HuH-7 (cell line): Measurements from ENCODE around the gene SLC13A4.
"Not testable (repeated sequence)": the region's sequence is repeated elsewhere in the genome, so short reads cannot be mapped to it uniquely, and the experiment has no call there.

Experiments
- DNase-seq: peaks from one replicate; pipeline ENCODE4 v3.0.0; 2011; ENCODE audit warnings: low spot score

SLC13A4 gene

DNA sequence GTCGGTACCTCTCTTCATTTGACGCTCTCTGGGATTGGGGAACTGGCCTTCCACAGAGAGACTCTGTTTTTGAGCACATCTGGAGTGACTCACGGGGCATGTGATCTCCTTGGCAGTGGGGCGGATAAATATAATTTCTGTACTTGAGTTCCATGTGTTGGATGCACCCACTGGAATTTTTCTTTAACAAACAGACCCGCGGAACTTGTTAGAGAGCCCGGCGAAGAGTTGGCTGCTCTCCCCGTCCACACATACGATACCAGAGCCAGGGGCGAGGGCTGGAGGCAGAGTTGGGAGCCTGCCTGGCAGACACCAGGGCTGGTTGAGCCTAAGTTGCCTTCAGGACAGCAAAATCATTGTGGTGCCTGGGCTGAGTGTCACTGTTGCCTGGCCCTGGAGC is 20.8 kb upstream of the SLC13A4 start, which contains the start of gene FAM180A:
Gene FAM180A, minus strand, starts transcription at position 44 of the 400 bp plus-strand sequence. CDS start 233 bp downstream, outside the sequence.
- no peak for DNase-seq

DNA sequence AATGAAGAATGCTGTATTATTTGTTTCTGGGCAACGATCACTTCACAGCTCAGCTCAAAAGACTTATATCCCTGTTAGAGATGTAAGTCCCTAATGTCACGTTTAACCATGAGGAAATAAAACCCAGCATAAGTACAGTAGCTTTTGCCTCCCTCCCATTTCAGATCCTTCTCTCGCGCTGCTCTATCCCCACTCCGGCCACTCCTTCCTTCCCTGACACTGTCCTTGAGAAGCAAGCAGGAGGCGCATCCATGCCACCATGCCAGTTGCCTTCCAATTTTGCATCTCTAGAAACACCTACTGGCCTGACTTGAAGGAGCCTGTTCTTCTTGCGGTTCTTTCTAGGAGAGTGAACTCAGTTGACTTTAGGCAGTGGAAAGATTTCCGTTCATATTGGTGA is 19.4 kb upstream of the SLC13A4 start:
- DNase-seq = no peak

DNA sequence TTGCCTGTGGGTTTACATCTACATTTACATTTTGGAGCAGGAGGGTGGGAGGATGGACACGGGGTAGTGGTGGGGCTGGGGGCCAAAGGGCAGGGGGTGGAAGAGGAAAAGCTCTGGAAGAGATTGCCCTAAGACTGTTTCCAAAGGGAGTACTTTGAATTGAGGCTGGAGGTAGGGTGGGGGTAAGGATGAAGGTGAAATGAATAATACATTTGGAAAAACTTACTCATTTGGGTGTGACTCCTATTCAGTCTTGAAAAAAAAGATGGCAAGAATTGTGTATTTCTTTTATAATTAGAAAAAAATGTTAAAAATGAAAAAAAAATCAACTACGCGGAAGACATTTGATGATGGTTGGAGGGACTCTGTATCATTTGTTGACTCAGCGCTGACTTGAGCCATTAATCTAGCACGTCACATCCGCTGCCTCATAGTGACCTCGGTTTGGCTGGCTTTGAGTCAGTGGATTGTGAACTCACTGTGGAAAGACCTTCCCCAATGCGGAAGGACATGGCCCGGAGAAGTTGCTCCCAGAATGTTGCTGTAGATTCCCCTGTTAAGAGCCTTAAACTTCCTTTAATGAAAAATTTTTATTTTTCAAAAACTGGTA is 17.8 kb upstream of the SLC13A4 start:
- DNase-seq = no peak

DNA sequence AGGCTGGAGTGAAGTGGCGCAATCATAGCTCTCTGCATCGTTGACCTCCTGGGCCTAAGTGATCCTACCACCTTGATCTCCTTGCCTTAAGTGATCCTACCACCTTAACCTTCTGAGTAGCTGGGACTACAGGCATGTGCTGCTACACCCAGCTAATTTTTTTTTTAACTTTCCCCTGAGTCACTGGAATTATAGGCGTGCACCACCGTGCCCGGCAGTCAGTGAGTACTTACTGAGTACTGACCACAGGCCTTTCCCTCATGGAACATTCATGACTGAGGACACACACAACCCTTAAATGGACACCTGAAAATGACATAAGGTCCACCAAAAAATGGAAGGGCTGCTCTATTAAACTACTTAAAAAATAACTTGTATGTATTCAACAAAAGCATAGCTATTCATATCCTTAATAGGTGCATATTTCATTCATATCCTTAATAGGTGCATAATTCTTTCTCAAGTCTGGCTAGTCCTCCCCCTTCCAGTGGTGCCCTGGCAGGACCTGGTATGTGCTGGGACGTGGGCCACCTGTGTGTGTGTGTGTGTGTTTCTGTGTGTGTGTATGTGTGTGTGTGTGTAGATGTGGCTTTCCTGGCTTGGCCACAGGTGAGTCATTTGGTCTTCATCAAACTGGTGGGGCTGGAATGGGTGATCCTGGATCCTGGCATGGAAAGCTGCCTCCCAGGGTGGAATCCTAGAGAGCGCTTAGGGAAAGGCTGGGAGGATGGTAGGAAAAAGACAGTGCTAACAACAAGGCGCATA is 17.1 kb upstream of the SLC13A4 start:
- no peak for DNase-seq

DNA sequence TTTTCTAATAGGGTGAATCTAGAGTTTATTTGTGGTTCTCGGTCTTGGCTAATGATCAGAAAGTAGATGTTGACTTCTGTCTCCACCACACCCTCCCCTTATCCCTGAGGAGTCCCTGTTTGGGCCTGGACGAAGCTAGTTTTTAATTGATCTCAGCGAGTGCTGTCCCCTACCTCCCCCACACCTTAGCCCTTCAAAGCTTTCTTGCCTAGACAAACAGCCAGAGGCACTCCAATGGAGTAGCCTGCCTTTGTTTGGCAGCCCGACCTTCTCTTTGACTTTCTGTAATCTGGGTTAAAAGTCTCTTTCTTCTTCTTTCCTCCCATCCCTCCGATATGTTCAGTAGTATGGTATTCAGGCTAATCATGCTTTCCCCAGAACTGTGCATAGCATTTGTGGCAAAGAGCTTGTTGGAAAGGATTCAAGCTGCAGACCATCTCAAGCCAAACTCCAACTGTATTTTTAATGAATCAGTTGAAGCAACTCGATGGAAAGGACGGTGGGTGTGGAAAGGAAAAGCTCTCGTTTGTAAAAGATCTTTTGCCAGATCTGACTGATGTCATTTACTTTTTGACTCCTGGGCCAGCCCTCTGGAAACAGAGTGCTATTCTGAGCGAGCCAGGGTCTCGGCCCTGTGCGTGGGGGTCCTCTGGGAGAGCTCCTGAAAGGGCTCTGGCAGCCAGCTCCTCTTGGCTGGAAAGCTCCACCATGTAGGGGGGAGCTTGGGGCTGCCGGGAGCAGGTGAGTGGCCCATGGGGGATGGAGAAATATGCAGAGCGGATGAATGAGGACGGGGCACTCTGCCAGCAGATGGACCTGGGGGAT is 16.1 kb upstream of the SLC13A4 start:
- no peak for DNase-seq

DNA sequence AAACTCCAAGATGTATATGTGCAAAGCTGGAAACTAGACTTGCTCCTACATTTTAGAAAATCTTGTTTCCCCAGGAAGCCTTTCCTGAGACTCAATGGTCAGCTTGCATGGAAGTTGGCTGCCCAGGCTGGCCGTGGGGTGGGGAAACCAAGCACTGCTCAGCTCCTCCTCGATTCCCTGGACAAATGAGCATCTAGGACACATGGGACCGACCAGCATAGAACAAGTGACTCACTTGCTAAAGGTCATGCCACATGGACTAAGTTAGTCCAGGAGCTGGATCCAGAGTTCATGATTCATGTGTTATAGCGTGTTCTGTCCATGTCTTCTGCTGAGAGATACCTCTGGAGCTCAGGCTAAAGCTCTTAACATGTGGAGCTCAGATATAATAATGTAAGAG is 14.4 kb upstream of the SLC13A4 start:
- DNase-seq = no peak

DNA sequence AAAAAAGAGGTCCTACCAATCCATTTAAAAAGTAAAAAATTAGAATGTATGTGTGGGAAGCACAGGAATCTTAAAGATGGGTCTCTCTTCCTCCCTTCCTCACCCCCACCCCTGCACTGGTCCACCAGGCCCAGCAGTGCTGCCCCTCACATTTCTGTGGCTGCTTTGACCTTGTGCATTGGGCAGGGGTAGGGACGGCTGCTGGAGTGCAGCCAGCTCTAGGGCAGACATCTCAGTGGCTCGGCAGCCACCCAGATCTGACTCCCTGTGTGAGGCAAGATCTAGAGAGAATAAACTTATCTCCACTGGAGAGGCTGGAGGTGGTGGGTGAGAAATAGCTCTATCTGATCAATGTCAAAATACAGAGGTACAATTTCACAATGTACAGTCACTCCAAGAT is 13.9 kb upstream of the SLC13A4 start:
- DNase-seq = no peak

DNA sequence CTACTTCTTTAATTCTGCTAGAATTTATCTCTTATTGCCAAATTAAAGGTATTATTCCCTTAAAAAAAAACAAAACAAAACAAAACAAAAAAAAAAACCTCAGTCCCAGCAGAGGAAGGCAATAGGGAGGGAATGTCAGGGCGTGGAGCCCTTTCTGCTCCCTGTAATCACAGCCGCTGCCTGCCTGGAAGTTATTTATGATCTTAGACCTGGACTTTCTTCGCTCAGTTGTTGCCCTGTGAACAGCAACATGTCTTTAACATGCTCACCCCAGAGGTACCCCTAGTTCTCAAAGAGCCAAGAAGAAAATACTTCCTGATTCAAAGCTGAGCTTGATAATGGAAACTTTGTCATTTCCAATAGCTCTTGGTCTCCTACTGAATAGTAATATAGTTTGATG is 12.9 kb upstream of the SLC13A4 start:
- no peak for DNase-seq

DNA sequence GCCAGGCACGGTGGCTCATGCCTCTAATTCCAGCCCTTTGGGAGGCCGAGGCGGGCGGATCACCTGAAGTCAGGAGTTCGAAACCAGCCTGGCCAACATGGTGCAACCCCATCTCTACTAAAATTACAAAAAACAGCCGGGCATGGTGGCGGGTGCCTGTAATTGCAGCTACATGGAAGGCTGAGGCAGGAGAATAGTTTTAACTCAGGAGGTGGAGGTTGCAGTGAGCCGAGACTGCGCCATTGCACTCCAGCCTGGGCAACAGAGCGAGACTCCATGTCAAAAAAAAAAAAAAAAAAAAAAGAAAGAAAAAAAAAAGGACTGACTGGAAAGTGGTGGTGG is 9.3 kb upstream of the SLC13A4 start:
- not testable (repeated sequence) for DNase-seq

DNA sequence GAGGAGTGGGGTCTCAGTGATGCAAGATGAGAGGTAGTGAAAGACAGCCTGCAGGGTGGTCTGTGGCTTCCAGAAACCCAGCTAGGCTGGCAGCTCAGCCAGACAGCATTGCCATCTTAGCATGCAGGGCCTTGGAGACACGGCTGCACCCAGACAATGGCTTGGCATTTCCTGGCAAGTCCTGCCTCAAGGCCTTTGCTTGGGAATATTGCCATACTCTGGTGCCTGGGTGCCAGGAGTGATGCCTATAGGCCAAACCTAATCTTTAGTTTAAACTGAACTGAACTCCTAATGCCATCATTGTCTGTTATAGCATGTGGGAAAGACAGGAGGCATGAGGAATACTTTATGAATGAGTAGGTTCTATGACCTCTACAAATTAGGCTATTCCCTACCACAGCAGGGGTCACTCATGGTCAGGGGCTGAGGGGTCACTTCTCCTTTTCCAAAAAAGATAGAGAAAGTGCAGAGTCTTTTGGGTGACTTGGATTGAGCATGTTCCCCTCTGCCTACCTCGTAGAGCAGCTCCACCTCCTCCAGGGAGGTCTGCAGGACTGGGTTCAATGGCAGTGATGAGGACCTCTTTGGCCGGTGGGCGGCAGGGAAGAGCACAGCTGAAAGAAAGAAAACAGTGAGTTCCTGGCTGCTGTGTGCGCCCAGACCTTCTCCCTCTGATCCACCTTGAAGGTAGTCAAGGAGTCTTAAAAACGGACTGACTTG is 8.8 kb upstream of the SLC13A4 start:
- no peak for DNase-seq

DNA sequence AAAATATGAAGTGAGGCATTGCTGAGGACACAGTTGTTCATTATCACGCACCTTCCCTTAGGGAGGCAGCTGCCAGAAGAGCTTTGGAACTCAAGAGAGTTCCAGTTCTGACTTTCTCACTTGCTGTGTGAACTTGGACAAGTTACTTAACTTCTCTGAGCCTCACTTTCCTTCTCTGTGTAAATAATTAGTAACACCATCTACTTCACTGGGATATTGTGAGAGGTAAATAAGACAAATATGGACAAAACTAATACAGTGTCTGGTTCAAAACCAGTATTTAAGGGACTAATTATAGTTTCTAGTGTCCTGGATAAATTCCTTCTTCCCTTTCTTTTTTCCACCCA is 6.3 kb upstream of the SLC13A4 start:
- DNase-seq = no peak

DNA sequence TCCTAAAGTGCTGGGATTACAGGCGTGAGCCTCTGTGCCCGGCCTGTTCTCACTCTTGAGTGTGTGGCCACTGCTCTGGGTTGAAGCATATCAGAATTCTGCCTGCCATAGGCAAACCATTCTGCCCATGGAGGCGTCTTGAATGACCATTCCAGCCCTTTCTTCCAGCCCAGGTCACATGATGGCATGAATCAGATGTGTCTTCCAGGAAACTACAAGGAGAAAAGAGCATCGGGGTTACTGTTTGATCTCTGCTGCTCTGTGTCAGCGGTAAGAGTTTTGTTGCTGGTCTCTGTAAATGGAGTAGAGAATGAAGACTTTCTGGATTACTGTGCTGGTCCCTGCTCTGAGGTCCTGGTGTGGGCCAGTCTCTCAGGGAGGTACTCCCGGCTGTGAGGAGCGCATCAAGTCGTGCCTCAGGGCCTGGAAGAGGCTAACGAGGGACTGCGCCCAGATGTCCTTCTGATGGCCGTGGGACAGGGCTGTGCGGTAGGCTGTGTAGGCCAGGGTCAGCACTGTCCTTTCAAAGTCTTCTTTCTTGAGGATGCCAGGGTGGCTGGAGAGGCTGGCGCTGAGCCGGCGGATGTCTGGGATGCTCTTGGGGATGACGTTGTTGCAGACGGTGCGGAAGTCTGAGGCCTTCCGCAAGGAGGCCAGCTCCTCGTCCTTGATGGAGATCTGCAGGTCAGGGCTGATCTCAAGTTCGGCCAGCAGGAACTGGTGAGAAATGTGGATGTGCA is 5.8 kb upstream of the SLC13A4 start:
- no peak for DNase-seq

DNA sequence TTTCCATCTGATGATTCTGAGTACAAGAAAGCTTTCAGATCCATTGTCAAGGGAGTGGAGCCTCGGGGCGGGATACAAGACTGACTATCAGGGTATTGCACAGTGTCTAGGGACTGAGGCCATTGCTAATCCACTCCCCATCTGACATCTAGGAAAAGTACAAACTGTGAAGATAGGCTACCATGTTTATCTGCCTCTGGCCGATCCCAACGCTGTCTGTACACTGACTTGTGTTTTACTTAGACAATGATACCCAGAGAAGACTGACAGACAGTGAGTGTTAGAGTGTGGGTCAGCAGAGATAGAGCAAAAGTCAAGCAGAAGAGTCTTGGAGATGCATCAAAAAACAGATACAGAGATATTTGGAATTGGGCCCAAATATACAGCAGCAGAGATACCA is 3.1 kb upstream of the SLC13A4 start:
- no peak for DNase-seq

DNA sequence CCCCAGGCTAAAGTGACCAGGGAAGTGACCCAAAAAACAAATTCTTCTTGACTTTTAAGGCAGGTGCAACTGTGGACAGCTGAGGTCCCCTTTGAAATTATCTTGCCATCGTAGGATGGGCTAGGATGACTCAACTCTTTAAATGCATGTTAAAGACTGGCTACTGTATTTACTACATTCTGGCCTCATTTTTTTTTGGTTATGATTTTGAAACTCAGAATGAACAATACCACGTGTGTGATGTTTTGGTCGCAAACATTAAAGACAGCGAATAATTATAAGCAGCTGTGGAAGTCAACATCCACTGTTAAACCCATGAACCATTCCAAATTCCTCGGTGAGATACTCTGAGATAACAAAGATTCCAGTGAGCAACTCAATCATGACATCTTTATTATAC is 1.2 kb upstream of the SLC13A4 start:
- no peak for DNase-seq

DNA sequence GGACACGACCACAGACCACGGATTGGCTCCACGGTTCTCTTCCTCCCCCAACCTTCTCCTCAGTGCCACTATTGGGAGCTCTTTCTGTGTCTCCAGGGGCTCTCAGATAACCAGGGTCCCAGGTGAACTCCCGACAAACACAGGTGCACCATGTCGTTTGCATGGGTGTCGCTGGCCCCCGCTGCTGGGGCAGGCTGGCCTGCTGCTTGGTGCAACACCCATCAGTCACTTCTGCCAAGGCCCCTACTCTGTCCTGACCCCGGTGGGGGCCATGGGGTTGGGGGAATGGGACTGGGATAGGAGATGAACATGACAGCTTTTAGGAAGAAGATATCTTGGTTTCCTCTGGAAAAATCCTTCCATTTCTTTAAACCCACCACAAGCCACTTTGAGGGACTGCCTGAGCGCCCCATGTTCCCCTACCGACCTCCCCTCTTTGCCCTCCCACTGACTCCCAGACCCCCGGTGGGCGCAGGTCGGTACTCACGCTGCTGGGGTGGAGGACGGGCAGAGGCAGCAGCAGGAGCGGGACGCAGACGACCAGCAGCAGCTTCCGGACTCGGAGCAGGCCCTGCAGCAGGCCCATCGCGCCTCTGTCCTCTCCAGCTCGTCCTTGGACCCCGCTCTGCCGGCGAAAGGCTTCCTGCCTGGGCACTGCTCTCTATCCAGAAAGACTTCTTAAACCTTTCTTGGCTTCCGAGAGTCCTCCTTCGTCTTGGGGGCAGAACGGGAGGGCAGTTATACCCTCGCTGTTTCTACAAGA is 894 bp downstream of the SLC13A4 start:
- DNase-seq = no peak

DNA sequence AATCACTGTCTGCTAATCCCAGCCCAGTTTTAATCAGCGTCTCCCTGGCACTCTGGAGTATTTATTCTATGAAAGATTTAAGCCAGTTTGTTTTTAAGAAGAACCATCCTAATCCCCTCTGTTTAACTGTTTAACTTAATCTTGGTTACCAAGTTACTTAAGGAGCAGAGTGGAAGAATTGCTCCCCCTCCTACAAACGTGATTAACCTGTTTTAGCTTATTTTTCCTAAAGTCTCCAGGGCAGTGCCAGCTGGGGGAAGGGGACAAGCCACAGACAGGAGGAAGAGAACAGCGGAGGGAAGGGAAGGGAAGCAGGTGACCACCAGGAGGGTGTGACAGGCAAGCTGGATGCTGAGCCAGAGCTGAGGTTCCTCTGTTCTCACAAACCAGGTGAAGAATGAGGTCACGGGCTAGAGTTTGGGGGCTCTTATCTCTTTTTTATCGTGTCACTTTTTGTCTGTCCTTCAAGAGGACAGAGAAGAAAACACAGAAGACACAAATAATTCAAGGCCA is 1.7 kb downstream of the SLC13A4 start:
- no peak for DNase-seq

DNA sequence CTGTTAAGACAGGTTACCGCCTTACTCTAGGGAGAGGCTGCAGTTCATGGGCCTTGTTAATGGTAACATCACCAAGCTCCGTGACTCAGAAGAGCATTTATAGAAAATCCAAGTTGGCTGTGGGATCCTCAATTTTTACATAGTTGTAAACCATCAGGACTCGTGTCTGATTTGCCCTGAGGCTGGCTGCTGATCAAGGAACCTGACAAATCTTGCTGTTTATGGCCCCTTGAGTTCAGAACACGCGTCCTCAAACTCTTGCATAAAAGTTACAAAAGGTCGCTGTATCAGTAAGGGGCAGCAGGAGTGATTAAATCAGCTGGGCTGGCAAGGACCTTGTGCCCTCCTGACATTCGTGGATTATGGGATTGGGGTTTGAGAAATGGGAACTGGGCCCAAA is 4.6 kb downstream of the SLC13A4 start:
- no peak for DNase-seq

DNA sequence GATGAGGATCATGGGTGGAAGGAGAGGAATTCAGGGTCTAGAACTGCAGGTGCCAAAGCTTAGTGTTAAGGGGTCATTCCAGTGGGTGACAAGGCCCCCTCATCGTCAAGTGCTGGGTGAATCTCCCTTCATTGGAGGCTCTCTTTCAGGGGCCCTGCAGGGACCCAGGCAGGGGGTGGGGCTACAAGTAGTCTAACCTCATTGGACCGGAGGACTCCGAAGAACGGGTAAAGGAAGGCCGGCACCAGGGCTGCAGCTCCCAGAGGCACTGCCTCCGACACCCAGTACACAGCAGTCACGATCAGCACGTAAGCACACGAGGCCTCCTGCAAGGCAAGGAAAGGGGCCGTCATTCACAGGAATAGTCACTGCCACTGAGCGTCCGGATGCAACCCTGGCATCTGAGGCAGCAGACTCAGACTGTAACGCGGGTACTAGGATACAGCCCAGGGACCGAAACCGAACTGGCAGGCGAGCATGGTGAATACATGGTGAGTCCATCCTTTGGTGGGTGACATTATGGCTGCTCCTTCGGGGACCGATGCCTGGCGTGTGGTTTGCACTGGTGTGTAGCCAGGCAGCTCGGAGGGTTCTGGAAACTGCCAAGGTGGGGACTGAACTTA is 6.7 kb downstream of the SLC13A4 start:
- DNase-seq = no peak

DNA sequence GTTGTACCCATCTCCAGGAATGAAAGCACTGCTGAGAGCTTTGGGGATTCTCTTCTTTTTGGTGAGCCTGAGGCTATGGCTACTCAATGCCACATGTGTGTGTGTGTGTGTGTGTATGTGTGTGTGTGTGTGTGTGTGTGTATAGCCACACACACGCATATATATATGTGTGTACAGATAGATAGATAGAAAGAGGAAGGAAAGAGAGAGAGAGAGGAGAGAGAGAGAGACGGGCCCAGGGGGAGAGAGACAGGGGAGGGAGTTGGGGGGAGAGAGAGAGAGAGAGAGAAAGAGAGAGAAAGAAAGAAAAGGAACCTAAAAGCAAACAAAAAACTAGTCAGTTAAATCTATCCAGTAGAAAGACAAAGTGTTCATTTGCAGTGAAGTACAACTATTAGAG is 8.3 kb downstream of the SLC13A4 start:
- DNase-seq = no peak

DNA sequence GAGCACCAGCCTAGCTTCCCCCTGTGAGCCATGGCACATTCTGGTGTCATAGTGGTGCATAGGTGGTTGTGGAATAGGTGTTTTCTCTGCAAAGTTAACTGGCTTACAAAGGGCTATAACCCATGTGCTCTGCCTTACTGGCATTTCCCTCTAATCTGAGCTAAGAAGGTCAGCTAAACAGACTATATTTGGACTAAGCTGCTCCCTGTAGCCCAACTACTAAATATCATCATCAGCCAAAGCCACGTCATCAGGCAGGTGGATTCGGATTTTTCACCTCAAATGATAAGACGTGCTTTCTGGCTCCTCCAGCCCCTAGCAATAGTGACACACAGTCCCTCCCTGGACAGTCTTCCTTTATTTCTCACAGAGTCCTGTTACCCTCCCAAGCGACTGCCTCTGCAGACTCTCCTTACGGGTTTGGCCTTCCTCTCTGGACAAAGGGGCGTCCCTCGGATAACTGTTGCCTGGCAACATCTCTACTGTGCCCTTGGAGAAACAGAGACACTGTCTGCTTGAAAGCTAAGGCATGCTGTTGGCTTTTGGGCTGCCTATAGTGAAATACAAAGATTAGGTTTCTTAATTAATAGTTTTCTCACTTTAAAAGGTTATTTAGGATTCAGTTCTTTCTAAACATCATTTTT is 9.1 kb downstream of the SLC13A4 start:
- DNase-seq = no peak
